ENCODE results near the gene TBCEL. TPM values are rescaled to one million over a fixed set of nuclear protein-coding genes. Genes with fewer than 3 reads are reported as not detected.
"Not testable (repeated sequence)": the region's sequence is repeated elsewhere in the genome, so short reads cannot be mapped to it uniquely, and the experiment has no call there.

The TBCEL gene
- polyA plus RNA-seq, 4 donors = 22.2 to 26.3 (median 23.3) TPM

DNA sequence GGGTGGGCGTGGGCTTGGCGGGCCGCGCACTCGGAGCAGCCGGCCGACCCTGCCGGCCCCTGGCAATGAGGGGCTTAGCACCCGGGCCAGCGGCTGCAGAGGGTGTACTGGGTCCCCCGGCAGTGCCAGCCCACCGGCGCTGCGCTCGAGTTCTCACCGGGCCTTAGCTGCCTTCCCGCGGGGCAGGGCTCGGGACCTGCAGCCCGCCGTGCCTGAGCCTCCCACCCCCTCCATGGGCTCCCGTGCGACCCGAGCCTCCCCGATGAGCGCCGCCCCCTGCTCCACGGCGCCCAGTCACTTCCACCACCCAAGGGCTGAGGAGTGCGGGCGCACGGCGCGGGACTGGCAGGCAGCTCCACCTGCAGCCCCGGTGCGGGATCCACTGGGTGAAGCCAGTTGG is 2.2 kb upstream of the TBCEL start:
- DNase-seq (ENCODE audit: low read depth in 4 of 4, low spot score in 2 of 4) = not testable (repeated sequence)

DNA sequence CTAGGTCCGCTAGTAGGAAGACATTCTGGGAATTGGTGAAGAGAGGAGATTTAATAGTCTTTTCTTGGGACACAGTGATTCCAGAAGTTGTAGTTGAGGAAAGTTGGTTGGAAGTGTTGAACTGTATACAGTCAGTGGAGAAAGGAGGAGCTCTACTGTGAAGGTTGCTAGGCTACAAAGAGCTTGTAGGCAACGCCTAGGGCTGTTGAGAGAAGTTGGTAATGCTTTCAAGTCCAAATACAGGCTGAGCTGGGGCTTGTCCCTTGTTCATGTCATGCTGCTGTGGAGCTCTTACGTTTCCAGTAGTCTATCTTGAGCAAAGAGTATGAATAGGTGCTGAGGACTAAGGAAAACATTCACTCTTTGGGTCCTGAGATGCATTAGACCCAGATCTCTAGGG is 1.1 kb downstream of the TBCEL start:
- no peak for DNase-seq (ENCODE audit: low read depth in 4 of 4, low spot score in 2 of 4)

DNA sequence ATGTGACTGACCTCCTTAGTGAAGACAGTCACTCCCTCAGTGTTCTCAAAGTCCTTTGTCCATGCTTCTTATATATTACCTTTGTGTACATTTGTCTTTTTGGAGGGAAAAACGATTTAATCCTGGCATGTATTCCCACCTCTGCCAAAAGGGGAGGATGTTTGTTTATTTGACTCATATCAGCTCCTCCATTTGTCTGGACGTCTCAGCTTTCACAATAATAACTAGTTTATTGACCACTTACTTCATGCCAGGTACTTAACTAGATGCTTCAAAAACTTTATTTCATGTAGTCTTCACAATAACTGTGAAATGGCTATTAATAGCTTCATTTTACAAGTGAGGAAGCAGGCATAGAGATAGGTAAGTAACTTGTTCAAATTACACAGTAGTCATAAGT is 5.3 kb downstream of the TBCEL start:
- DNase-seq (ENCODE audit: low read depth in 4 of 4, low spot score in 2 of 4) = no peak

DNA sequence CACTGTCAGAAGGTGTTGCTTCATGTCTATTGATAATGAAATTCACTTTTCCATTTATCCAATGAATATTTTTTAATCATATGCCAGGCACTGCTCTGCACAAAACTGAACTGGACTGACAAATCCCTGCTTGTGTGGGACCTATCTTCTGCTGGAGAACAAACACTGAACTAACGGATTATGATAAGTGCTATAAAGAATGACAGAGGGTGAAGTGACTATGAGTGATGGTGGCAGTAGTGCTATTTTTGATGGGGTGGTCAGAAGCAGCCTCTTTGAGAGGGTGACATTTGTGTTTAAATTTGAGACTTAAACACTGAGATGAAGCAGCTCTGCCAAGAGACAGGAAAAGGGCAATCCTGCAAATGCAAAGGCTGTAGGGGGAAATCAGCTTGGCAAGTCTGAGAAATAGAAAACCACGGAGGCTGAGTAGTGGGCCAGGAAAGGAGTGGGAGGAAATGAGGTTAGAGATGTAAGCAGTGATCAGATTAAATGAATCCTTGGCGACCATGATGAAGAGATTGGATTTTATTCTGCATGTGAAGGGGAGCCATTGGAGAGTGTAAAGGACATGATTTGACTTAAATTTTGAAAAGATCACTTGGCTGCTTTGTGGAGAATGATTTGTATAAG is 6.0 kb downstream of the TBCEL start:
- DNase-seq (ENCODE audit: low read depth in 4 of 4, low spot score in 2 of 4) = no peak

DNA sequence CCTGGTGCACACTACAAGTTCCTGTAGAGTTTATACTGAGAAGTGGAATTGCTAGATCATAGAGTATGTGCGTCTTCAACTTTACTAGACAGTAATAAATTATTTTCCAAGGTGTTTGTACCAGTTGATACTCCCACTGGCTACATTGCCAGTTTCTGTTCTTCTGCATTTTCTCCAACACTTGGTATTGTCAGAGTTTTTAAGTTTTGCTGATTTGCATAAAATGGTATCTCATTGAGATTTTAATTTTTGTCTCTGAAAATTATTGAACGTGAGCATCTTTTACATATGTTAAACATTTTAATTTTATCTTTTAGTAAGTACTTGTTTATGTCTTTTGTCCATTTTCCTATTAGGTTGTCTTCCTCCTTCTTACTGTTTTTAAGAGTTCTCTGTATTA is 7.3 kb downstream of the TBCEL start:
- no peak for DNase-seq (ENCODE audit: low read depth in 4 of 4, low spot score in 2 of 4)

DNA sequence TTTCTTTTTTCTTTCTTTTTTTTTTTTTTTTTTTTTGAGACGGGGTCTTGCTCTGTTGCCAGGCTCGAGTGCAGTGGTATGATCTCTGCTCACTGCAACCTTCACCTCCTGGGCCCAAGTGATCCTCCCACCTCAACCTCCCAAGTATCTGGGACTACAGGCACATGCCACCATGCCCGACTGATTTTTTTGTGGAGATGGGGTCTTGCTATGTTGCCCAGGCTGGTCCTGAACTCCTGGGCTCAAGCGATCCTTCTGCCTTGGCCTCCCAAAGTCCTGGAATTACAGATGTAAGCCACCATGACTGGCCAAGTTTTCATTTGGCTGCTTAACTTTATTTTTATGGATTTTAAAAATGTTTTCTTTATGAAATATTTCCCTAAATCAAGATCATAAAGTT is 7.7 kb downstream of the TBCEL start:
- not testable (repeated sequence) for DNase-seq (ENCODE audit: low read depth in 4 of 4, low spot score in 2 of 4)

DNA sequence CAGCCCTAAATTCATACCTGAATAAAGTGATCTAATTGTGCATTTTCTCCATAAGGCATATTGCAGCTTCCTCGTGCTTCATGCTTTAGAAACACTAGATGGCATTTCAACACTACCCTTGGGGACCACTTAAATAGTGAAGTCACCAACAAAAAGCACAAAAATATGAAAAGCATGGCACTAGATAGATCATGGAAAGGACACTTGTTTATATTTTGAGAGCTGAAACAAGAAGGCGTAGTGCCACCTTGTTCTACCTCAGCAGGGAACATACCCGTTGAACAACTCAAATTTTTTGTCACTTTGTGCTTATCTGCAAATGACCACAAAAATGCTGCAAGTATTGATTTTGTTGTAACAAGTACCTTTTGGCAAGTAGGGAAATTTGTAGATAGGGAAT is 8.6 kb downstream of the TBCEL start:
- no peak for DNase-seq (ENCODE audit: low read depth in 4 of 4, low spot score in 2 of 4)

DNA sequence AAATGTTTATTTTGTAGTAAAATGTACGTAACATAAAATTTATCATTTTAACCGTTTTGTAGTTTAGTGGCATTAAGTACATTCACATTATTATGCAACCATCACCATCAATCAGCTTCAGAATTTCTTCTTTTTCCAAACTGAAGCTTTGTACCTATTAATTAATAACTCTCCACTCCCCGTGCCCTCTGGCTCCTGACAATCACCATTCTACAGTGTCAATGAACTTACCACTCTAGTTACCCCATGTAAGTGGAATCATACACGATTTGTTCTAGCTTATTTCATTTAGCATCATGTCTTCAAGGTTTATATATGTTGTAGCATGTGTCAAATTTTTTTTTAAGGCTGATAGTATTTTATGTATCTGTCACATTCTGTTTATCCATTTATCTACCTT is 9.7 kb downstream of the TBCEL start:
- no peak for DNase-seq (ENCODE audit: low read depth in 4 of 4, low spot score in 2 of 4)

DNA sequence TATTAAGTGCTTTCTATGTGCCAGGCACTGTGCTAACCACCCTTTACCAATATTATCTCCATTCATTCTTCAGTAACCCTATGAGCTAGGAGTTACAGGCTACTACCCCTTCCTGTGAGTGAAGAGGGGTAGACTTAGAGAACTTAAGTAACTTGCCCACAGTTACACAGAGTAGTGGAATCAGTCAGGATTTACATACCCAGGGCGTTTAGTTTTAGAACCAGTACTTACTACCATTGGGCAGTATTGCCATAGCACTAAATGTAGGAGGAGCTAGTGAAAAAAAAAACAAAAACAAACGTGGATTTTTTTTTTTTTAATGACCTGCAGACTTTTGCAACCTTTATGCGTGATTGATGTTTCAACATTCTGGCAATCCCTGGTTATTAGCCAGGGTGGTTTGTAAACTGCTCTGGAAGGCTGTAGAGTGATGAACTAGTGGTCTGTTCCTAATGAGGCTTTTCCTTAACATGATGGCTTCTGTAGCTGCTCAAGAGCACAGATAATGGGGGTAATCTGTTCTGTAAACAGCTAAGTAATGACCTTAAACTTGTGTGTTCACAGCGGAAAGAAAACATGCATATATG is 11.4 kb downstream of the TBCEL start:
- DNase-seq (ENCODE audit: low read depth in 4 of 4, low spot score in 2 of 4) = no peak

DNA sequence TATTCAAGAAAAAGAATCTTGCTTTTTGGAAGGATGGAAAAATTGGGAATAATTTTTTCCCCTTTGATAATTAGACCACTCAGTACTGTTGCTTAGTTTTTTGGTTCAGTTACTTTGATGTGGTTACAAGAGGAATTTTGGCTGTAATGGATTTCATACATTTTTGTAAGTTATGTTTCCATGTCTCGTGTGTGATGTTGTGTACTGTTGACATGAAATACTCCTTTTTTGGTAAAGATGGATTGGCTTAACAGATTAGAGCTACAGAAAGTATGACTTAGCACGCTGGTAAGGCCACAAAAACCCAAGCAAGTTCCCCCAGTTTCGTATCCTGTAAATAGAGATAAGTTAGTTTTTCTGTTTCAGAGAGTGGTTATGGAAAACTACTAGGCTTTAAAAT is 11.9 kb downstream of the TBCEL start:
- no peak for DNase-seq (ENCODE audit: low read depth in 4 of 4, low spot score in 2 of 4)

DNA sequence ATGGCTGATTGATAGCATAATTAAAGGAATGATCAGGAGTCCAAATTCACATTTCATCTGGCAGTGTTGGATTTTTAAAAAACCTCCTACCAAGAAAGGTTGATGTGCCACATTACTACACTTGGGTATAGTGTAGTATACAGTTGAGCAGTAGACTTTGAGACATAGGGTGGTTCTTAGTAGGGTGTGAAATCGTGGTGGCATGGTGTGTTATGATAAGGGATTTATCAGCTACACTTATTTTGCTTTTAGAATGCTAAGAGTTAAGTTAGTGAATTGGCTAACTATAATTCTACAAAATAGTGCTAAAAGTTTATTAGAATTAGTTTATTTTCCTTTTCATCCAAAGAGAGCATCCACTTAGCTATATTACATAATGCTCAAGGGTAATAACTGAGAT is 13.1 kb downstream of the TBCEL start:
- DNase-seq (ENCODE audit: low read depth in 4 of 4, low spot score in 2 of 4) = no peak

DNA sequence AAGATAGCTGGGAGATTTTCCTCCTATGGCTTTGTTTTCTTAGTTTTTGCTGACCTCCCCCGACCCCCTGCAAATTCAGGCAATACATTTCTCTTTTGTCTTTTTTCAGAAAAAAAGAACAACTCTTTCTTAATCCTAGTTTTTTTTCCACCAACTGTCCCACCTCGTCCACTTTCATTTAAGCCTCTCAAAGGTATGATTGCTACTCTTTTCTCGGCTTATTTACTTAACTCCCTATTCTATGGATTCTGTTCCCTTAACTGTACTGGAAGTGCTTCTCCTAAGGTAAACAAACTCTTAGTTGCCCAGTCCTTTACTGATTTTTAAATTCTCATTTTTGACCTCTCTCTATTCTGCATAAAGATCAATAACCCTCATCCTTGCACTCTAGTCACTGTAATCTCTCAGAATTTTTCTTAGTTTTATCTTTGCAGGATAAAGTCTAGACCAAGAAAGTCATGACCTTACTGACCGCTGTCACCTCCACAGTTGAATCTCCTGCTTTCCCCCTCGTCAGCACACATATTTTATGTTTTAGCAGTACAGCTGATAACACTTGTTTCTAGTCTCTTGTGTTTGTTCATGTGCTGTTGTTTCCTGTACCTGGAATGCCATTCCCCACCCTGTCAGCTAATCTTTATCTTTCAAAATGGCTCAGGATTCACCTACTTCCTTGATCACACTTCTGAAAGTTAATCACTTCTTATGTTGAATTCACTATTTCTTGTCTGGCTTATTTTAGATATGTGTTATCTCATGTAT is 14.9 kb downstream of the TBCEL start:
- DNase-seq (ENCODE audit: low read depth in 4 of 4, low spot score in 2 of 4) = no peak

DNA sequence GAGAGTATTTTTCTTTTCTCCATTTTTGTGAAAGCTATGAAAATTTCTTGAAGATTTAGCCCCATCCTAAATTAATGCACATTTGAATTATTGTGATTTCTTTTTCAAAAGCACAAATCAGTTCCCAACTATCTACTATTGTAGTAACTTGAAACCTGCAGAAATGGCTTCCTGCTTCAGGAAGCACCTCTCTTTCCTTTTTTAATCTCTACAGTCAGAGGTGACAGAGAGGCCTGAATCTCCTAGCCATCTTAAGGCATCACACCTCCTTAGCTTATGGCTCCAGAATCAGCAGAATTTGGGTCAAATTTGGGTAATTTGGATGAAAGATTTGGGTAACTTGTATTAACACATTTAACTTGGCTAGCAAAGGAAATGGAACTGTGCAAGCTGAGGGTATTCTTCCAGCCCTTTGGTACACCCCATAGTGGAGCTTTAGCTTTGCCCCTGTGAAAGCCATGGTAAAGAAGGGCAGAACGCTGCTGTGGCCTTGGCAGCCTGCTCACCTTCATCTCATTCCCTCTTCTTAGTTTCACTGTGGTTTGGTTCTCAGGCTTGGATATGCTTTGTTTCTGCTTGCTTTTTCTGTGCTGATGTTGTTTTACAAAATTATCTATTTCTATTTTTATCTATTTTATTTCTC is 16.2 kb downstream of the TBCEL start:
- DNase-seq (ENCODE audit: low read depth in 4 of 4, low spot score in 2 of 4) = no peak

DNA sequence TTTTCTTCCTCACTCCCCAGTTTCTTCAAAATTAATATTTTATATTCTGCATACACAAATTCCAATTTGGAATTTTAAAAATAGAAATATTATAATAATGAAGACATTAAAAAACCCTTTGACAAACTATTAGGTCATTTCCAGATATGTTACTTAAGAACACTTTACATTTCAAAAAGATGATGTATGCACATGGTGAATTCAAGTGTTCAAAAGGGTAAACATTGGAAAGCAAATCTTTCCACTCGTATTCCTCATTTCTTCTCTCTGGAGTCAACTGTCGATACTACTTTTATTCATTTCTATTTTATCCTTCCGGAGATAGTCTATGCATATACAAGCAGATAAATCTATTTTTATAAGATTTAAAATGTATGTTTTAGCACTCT is 16.7 kb downstream of the TBCEL start:
- no peak for DNase-seq (ENCODE audit: low read depth in 4 of 4, low spot score in 2 of 4)

DNA sequence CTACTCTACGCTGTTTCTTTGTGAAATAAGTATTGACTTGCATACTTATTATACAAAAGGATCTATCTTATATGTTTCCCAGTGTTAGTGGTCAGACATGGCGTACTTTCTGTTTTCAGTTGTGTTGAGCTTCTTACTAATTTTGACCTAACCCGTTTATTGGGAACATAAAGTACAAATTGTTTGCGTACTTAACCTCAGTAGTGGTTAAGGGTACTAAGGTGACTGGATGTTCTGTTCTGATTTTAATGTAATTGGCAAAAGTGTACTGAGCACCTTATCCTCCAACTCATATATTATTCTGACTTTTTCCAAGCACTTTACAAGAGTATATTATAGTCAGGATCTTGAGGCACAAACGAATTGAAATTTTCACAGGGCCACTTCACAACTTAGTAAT is 17.2 kb downstream of the TBCEL start:
- DNase-seq (ENCODE audit: low read depth in 4 of 4, low spot score in 2 of 4) = no peak

DNA sequence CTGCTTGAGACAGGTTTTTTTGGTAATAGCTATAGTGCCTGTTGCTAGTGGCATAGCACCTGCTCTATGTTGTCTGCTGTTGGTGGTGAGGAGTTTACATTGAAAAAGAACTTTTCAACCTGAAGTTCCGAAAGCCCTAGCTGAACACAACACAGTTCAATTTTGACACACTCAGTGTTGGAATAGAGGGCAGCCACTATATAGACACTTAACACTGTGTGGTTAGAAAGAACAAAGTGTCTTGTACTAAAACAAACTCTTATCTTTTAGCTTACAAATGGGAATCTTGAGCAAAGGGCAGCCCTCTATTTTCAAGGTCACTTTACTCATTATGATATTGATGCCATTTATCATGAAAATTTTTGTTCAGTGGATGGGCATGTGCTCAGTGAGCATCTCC is 18.4 kb downstream of the TBCEL start:
- DNase-seq (ENCODE audit: low read depth in 4 of 4, low spot score in 2 of 4) = no peak

DNA sequence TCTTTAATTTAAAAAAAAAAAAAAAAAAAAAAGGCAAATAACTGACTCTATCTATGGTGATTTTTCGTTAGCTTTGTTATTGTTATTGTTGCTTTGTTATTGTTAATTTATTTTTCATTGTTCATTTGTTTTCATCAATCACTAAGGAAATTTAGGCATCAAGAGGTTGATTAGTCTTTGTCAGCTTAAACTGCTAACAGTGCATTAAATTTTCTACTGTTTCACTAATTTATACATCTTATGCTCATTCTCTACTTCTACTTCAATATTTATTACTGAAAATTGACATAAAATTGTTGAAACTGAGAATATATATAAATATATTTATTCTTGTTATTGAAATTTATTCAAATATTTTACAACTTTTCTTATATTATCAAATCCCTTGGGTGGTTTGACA is 24.0 kb downstream of the TBCEL start:
- DNase-seq (ENCODE audit: low read depth in 4 of 4, low spot score in 2 of 4) = no peak

DNA sequence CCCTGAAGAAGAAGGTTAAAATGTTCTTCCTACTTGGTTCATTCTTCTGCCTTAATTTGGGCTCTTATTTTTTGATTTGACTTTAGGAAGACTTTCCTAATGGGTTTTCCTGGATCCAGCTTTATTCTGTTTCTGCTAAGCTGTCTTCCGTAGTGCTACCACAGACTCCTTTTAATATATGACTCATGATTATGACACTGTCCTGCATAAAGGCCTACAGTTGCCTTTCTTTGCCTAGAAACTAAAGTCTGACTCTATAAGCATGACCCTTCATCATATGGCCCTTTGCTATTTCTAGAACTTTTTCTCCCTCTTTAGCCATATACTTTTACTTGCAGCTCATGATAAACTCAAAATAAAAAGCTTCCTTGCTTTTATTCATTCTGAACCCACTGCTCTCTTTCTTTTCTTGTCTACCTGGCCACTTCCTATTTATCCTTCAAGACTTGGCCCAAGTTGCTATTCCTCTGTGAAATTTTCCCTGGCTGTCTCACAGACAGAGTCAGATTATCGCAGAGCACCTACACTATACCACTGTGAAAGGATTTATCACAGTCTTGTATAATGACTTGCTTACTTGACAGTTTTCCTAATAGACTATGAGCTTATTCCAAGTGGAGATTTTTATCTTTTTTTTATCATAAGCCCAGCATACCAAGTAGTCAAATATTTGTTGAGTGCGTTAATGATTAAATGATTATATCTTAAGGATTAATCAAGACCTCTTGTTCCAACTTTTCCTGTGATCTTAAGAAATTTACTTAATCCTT is 24.7 kb downstream of the TBCEL start:
- no peak for DNase-seq (ENCODE audit: low read depth in 4 of 4, low spot score in 2 of 4)

DNA sequence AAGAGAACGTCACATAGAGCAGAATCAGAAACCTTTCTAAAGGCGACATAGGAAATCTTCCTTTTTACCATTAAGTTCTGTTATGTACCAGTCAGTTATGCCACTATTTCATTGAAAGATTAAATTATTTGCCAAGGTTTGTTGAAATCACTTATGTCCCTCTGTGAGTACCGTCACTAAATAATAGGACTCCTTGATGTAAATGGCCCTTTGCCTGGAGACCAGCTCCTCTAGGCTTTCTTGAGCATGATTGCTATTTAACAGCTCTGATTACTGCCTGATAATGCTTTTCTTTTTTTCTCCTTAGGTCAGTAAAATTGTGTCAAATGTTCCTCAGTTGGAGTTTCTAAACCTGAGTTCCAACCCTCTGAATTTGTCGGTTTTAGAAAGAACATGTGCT is 29.3 kb downstream of the TBCEL start:
- DNase-seq (ENCODE audit: low read depth in 4 of 4, low spot score in 2 of 4) = no peak

DNA sequence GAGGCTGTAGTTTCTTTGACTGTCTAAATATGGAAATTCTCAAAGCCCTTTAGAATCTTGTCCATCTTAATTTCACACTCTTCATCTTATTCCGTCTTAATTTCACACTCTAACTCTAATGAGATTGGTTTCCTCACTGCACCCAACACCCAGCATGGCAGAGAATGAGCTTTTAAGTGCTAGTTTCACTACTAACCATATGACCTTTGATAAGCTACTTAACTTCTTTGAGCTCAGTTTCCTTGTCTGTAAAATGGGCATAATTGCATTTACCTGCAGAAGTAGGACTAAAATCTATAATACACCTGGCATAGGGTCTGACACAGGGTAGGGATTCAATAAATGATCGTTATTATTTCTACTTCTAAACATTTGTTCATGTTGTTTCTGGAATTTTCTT is 30.4 kb downstream of the TBCEL start:
- DNase-seq (ENCODE audit: low read depth in 4 of 4, low spot score in 2 of 4) = no peak

DNA sequence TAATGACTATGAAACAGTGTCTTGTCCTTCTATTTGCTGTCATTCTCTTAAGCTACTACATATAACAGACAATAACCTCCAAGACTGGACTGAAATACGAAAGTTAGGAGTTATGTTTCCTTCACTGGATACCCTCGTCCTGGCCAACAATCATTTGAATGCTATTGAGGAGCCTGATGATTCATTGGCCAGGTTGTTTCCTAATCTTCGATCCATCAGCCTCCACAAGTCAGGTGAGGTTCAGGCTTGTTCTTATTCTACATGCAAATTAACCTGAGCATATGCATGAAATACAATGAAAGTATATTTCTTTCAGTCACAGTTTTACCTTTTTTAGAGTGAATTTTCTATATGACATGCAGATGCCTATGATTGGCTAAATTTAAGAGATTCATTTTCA is 31.2 kb downstream of the TBCEL start:
- no peak for DNase-seq (ENCODE audit: low read depth in 4 of 4, low spot score in 2 of 4)

Measured in left renal cortex interstitium (tissue), 4 donors.